Superior temporal gyrus (tissue), 1 donor: Measurements from ENCODE around the gene SLC48A1.
"Not testable (repeated sequence)": the region's sequence is repeated elsewhere in the genome, so short reads cannot be mapped to it uniquely, and the experiment has no call there.

Source experiments
- DNase-seq: peaks from one replicate; pipeline ENCODE4 v3.0.0-alpha.2; 2016; ENCODE audit errors: extremely low spot score

The SLC48A1 gene

GRCh38 chr12:47811581-47812484 lies 38.8 kb downstream of the SLC48A1 start:
- no peak for DNase-seq

- DNase-seq, result no peak
Observed at GRCh38 chr12:47812797-47813510, 39.9 kb downstream of the SLC48A1 start.

- no peak for DNase-seq
Observed at GRCh38 chr12:47813511-47814196, 40.6 kb downstream of the SLC48A1 start.

- no peak for DNase-seq
Observed at GRCh38 chr12:47814539-47815170, 41.6 kb downstream of the SLC48A1 start.

GRCh38 chr12:47815447-47815846 lies 42.4 kb downstream of the SLC48A1 start:
- not testable (repeated sequence) for DNase-seq

- no peak for DNase-seq
Observed at GRCh38 chr12:47816403-47817271, 43.6 kb downstream of the SLC48A1 start.

- no peak for DNase-seq
Observed at GRCh38 chr12:47817272-47818006, 44.4 kb downstream of the SLC48A1 start.

- DNase-seq, result no peak
Observed at GRCh38 chr12:47818007-47818376, 45.0 kb downstream of the SLC48A1 start.

- no peak for DNase-seq
Observed at GRCh38 chr12:47818467-47819137, 45.6 kb downstream of the SLC48A1 start.

GRCh38 chr12:47819138-47819895 lies 46.3 kb downstream of the SLC48A1 start:
- no peak for DNase-seq

- DNase-seq, result peak; percentile 47
Observed at GRCh38 chr12:47819896-47820630, 47.0 kb downstream of the SLC48A1 start, which contains the start of gene HDAC7. Gene HDAC7 (minus strand): TSS chr12:47819903. CDS start chr12:47819785, 118 bp downstream.

GRCh38 chr12:47820631-47821345 lies 47.8 kb downstream of the SLC48A1 start:
- no peak for DNase-seq

GRCh38 chr12:47821346-47821706 lies 48.3 kb downstream of the SLC48A1 start:
- DNase-seq, result no peak

GRCh38 chr12:47822401-47822800 lies 49.4 kb downstream of the SLC48A1 start:
- DNase-seq, result no peak

- no peak for DNase-seq
Observed at GRCh38 chr12:47822863-47823262, 49.8 kb downstream of the SLC48A1 start.

- no peak for DNase-seq
Observed at GRCh38 chr12:47823422-47824086, 50.5 kb downstream of the SLC48A1 start.

GRCh38 chr12:47824198-47824597 lies 51.2 kb downstream of the SLC48A1 start:
- DNase-seq, result no peak
